Smooth muscle cell (in vitro differentiated cells): Measurements from ENCODE around the gene MZB1. TPM values are rescaled to one million over a fixed set of nuclear protein-coding genes. Genes with fewer than 3 reads are reported as not detected.

Experiments used
- DNase-seq: peaks from one replicate; lab custom pipeline; 2025; ENCODE audit not compliant: unreplicated experiment; lab: John Stamatoyannopoulos, UW
- H2AFZ ChIP-seq: fragments of 200-600 bp; sonication (generic); 2 replicates; pipeline ENCODE4 v1.6.0; 2016; ENCODE audit warnings: antibody characterized with exemption, low read depth, mild to moderate bottlenecking
- H3F3A ChIP-seq: fragments of 200-600 bp; sonication (generic); 2 replicates; pipeline ENCODE4 v1.6.0; 2017; ENCODE audit warnings: antibody characterized with exemption, low read depth
- H3K27ac ChIP-seq: fragments of 200-600 bp; sonication (generic); 2 replicates; pipeline ENCODE4 v1.5.1; 2016; ENCODE audit warnings: low read depth, mild to moderate bottlenecking
- H3K27me3 ChIP-seq: fragments of 200-600 bp; sonication (generic); 2 replicates; pipeline ENCODE4 v1.6.1; 2016; ENCODE audit warnings: low read depth, mild to moderate bottlenecking
- H3K36me3 ChIP-seq: fragments of 200-600 bp; sonication (generic); 2 replicates; pipeline ENCODE4 v1.5.1; 2016; ENCODE audit warnings: low read depth
- H3K4me1 ChIP-seq: fragments of 200-600 bp; sonication (generic); 2 replicates; pipeline ENCODE4 v1.5.1; 2016; ENCODE audit warnings: low read depth
- H3K4me2 ChIP-seq: fragments of 200-600 bp; sonication (generic); 2 replicates; pipeline ENCODE4 v1.6.0; 2016; ENCODE audit warnings: mild to moderate bottlenecking
- H3K4me3 ChIP-seq: fragments of 200-600 bp; sonication (generic); 2 replicates; pipeline ENCODE4 v1.5.1; 2016; ENCODE audit warnings: mild to moderate bottlenecking
- H3K79me2 ChIP-seq: fragments of 200-600 bp; sonication (generic); 2 replicates; pipeline ENCODE4 v1.6.0; 2016; ENCODE audit warnings: low read depth, mild to moderate bottlenecking
- H3K9ac ChIP-seq: fragments of 200-600 bp; sonication (generic); 2 replicates; pipeline ENCODE4 v1.6.0; 2016; ENCODE audit warnings: low read depth
- H3K9me3 ChIP-seq: fragments of 200-600 bp; sonication (generic); replicated peaks from 2 replicates; pipeline ENCODE4 v1.5.1; 2016; ENCODE audit warnings: low read depth
- H4K20me1 ChIP-seq: fragments of 200-600 bp; sonication (generic); 2 replicates; pipeline ENCODE4 v1.6.0; 2016; ENCODE audit warnings: low read depth
- WGBS: methylation state at CpG from one replicate; pipeline ENCODE4 v1.1.7; 2016; ENCODE audit warnings: low lambda C conversion rate; 5-methylcytosine and 5-hydroxymethylcytosine counted together
- polyA plus RNA-seq: library from polyadenylated mRNA; unstranded; fragments of >200 nt; fragmentation: Nextera tagmentation; extraction: Ambion mirVana; gene quantifications from 2 replicates; pipeline ENCODE4 v1.2.1, GENCODE V29; 2016
- total RNA-seq: library from RNA; depleted of rRNA; stranded (reverse); fragments of >200 nt; gene quantifications from 2 replicates; pipeline ENCODE4 v1.2.3, GENCODE V29; 2014
- TF ChIP-seq, protein P1 (sequence below): fragments of 200-600 bp; sonication (generic); IDR thresholded peaks from 2 replicates; pipeline ENCODE4 v1.5.1; 2017; ENCODE audit warnings: borderline replicate concordance, mild to moderate bottlenecking, antibody characterized with exemption; ENCODE audit not compliant: insufficient read depth, poor library complexity, severe bottlenecking

The MZB1 gene
- total and polyA plus RNA-seq, 2 experiments from 2014 or later = 0.19 TPM; not detected in 1

DNA sequence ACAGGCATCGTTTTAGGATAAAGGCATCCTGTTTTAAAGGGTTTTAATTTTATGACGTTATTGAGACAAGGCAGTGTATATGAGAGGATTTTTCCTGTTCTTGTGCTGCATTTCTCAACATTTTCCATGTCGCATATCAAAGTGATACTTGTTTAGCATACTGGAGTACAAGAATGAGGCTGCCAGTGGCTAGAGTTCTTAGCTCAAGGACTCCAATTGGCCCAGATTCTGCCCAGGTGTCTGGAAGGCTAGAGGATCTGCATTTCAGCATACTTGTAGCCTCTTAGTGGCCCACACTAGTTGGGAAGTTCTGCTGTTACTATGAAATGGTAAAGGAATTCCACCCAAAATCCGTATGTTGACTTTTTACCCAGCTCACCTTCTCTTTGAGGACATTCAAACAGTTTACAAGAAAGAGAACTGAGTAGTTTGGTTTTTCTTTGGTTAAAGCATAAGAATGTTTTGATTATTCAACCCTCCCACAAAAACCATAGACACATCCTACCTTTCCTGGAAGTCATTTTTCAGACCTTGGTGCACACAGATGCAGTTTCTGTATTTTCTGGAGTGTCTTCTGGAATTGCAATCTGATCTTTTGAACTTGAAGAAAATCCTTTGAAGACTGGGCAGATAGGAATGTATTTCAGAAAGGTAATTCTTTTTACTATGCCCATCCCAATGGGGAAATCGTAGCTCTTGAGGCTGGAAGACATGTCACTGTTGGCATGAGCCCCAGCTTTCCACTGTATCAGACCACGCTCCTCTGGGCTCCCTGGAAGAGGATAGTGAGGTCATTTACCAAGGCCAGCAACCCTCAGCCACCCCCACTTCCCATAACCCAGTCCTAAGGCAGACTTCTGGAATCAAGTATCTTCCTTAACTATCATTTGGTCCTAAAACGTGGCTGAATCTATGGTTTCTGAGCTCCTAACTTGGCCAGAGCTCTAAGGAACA is 18.0 kb downstream of the MZB1 start:
- WGBS = 92% methylated on average over 7 of the region's 7 CpGs
- Histone ChIP-seq H3K9me3 (no peaks in the 10 kb centered on the region), H4K20me1 (peaks cover 27% of the 10 kb centered on the region), H3K27ac (no peak overlapping the region), H2AFZ (no peak overlapping the region), H3K4me3 (no peak overlapping the region), H3K27me3 (no peaks in the 10 kb centered on the region), H3F3A (no peaks in the 10 kb centered on the region), H3K9ac (no peak overlapping the region), H3K4me1 (no peaks in the 10 kb centered on the region), H3K36me3 (peaks cover 2% of the 10 kb centered on the region), H3K4me2 (no peak overlapping the region), H3K79me2 (peaks cover 3% of the 10 kb centered on the region)
- DNase-seq = no peak
- TF ChIP-seq, protein P1, sequence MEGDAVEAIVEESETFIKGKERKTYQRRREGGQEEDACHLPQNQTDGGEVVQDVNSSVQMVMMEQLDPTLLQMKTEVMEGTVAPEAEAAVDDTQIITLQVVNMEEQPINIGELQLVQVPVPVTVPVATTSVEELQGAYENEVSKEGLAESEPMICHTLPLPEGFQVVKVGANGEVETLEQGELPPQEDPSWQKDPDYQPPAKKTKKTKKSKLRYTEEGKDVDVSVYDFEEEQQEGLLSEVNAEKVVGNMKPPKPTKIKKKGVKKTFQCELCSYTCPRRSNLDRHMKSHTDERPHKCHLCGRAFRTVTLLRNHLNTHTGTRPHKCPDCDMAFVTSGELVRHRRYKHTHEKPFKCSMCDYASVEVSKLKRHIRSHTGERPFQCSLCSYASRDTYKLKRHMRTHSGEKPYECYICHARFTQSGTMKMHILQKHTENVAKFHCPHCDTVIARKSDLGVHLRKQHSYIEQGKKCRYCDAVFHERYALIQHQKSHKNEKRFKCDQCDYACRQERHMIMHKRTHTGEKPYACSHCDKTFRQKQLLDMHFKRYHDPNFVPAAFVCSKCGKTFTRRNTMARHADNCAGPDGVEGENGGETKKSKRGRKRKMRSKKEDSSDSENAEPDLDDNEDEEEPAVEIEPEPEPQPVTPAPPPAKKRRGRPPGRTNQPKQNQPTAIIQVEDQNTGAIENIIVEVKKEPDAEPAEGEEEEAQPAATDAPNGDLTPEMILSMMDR = no peak

DNA sequence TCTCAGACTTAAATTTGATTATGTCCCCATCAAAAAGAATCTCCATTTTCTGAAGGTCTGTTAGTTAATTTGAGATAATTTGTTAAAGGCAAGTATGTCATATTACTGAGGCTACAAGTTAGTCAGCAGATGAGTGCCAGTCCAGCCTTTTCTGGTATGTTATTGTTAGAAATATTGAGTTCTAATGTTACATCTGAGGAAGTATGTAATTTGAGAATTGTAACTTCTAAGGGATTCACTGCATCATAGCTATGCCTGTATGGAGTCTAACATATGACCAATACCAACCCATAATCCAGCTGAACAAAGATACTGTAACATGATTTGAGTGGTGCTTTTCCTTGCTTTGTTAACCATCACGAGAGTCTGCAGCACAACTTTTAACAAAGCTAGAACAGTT is 20.5 kb downstream of the MZB1 start:
- 97% methylated on average over 1 of the region's 1 CpG for WGBS
- Histone ChIP-seq H3K79me2 (peaks cover 8% of the 10 kb centered on the region), H3K9ac (no peak overlapping the region), H3K4me1 (no peaks in the 10 kb centered on the region), H3K4me2 (no peak overlapping the region), H3K27ac (no peak overlapping the region), H4K20me1 (peaks cover 51% of the 10 kb centered on the region), H3F3A (no peaks in the 10 kb centered on the region), H2AFZ (no peak overlapping the region), H3K4me3 (no peak overlapping the region), H3K36me3 (peaks cover 12% of the 10 kb centered on the region), H3K27me3 (no peaks in the 10 kb centered on the region), H3K9me3 (no peaks in the 10 kb centered on the region)
- TF ChIP-seq, protein P1 = no peak
- no peak for DNase-seq

DNA sequence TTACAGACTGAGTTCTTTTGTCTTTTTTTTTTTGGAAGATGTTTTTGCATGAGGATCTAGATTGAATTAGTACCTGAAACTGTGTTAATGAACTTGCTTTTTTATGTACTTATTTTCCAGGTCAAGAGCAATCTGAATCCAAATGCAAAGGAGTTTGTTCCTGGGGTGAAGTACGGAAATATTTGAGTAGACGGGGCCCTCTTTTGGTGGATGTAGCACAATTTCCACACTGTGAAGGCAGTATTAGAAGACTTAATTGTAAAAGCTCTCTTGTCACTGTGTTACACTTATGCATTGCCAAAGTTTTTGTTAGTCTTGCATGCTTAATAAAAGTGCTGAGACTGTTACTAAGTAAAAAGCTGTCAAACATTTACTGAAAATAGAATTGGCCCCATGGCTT is 21.1 kb downstream of the MZB1 start:
- peaks cover 18% of the 10 kb centered on the region for H3K36me3 ChIP-seq
- H3K79me2 ChIP-seq = peaks cover 8% of the 10 kb centered on the region
- H4K20me1 ChIP-seq = peaks cover 56% of the 10 kb centered on the region
- no peaks in the 10 kb centered on the region for H3K27me3 ChIP-seq
- no peak overlapping the region for H3K27ac ChIP-seq
- H3K9me3 ChIP-seq = no peaks in the 10 kb centered on the region
- no peak overlapping the region for H2AFZ ChIP-seq
- DNase-seq = no peak
- no peak overlapping the region for H3K4me2 ChIP-seq
- WGBS = 94% methylated on average over 2 of the region's 2 CpGs
- H3K4me1 ChIP-seq = no peaks in the 10 kb centered on the region
- no peak overlapping the region for H3K4me3 ChIP-seq
- H3K9ac ChIP-seq = no peak overlapping the region
- no peaks in the 10 kb centered on the region for H3F3A ChIP-seq
- TF ChIP-seq, protein P1 = no peak
